Fibroblast of skin of scalp (primary cell): ENCODE results near the gene KCNE2. TPM values are rescaled to one million over a fixed set of nuclear protein-coding genes. Genes with fewer than 3 reads are reported as not detected.

Experiments
- DNase-seq: peaks from one replicate; pipeline ENCODE4 v3.0.0-alpha.2; 2013
- polyA plus RNA-seq, 2 experiments: library from polyadenylated mRNA; unstranded; fragments of 120-200 nt; gene quantifications; one replicate each; pipeline ENCODE4 v1.2.1, GENCODE V29; 2013; ENCODE audit not compliant: insufficient read length in 2 of 2

The KCNE2 gene
- not detected for polyA plus RNA-seq (2013, experiment 1 of 2; ENCODE audit: insufficient read length)
- polyA plus RNA-seq (2013, experiment 2 of 2; ENCODE audit: insufficient read length), result 0.39 TPM

- DNase-seq, result no peak
Observed at GRCh38 chr21:34363733-34364132, at the start of gene KCNE2. Gene KCNE2, plus strand, starts transcription at chr21:34364006. Its CDS starts 6,473 bp downstream, at chr21:34370479.

GRCh38 chr21:34319585-34319984 lies 44.2 kb upstream of the KCNE2 start:
- DNase-seq, result no peak

- peak; percentile 42 for DNase-seq
Observed at GRCh38 chr21:34320011-34320410, 43.8 kb upstream of the KCNE2 start.

- DNase-seq, result no peak
Observed at GRCh38 chr21:34330055-34330454, 33.8 kb upstream of the KCNE2 start.

GRCh38 chr21:34331726-34332125 lies 32.1 kb upstream of the KCNE2 start:
- DNase-seq, result no peak

GRCh38 chr21:34332347-34332746 lies 31.5 kb upstream of the KCNE2 start:
- no peak for DNase-seq

GRCh38 chr21:34333121-34333739 lies 30.6 kb upstream of the KCNE2 start:
- DNase-seq, result peak; percentile 93

GRCh38 chr21:34335316-34335715 lies 28.5 kb upstream of the KCNE2 start:
- DNase-seq, result peak; percentile 85

GRCh38 chr21:34336245-34336644 lies 27.6 kb upstream of the KCNE2 start:
- peak; percentile 48 for DNase-seq

- DNase-seq, result peak; percentile 57
Observed at GRCh38 chr21:34336756-34337391, 26.9 kb upstream of the KCNE2 start.

- DNase-seq, result no peak
Observed at GRCh38 chr21:34337741-34338140, 26.1 kb upstream of the KCNE2 start.

- no peak for DNase-seq
Observed at GRCh38 chr21:34338226-34338625, 25.6 kb upstream of the KCNE2 start.

- DNase-seq, result no peak
Observed at GRCh38 chr21:34340061-34340460, 23.7 kb upstream of the KCNE2 start.

GRCh38 chr21:34342476-34342875 lies 21.3 kb upstream of the KCNE2 start:
- peak; percentile 23 for DNase-seq

GRCh38 chr21:34343347-34343746 lies 20.5 kb upstream of the KCNE2 start:
- DNase-seq, result no peak

GRCh38 chr21:34343838-34344381 lies 19.9 kb upstream of the KCNE2 start:
- no peak for DNase-seq

- DNase-seq, result no peak
Observed at GRCh38 chr21:34344584-34344983, 19.2 kb upstream of the KCNE2 start.

GRCh38 chr21:34345091-34345871 lies 18.5 kb upstream of the KCNE2 start:
- DNase-seq, result peak; percentile 67

GRCh38 chr21:34345892-34346291 lies 17.9 kb upstream of the KCNE2 start:
- peak; percentile 46 for DNase-seq

- DNase-seq, result no peak
Observed at GRCh38 chr21:34348890-34349519, 14.8 kb upstream of the KCNE2 start.

- DNase-seq, result peak; percentile 59
Observed at GRCh38 chr21:34351786-34352241, 12.0 kb upstream of the KCNE2 start.

- DNase-seq, result no peak
Observed at GRCh38 chr21:34352556-34352955, 11.2 kb upstream of the KCNE2 start.

- no peak for DNase-seq
Observed at GRCh38 chr21:34353182-34353581, 10.6 kb upstream of the KCNE2 start.
